H1 (cell line): Measurements from ENCODE around the gene CGREF1. TPM values are rescaled to one million over a fixed set of nuclear protein-coding genes. Genes with fewer than 3 reads are reported as not detected.

Experiments
- CTCF ChIA-PET: fragments of 300-600 bp; sonication (Branson Sonifier 250); formaldehyde crosslinking; loops from one replicate; lab custom pipeline; 2021; ENCODE audit not compliant: partially characterized antibody; lab: Charles Lee
- POLR2A ChIA-PET: fragments of 300-600 bp; sonication (Branson Sonifier 250); formaldehyde crosslinking; loops from one replicate; lab custom pipeline; 2021; ENCODE audit warnings: inconsistent platforms; ENCODE audit not compliant: partially characterized antibody; lab: Charles Lee
- DNase-seq, 2 experiments: peaks; one replicate each; pipeline versions ENCODE4 v3.0.0 to v3.0.0-alpha.2; 2010 to 2022; ENCODE audit warnings: low spot score in 2 of 2, low read depth in 1 of 2, mixed read lengths in 1 of 2
- FAIRE-seq: peaks from 2 replicates; lab custom pipeline; 2011; peaks lifted over from hg19 to GRCh38; lab: Jason Lieb, UNC
- H2AFZ ChIP-seq: 2 replicates; pipeline ENCODE4 v1.8.1; 2012; ENCODE audit warnings: low read length, inconsistent platforms
- H2AK5ac ChIP-seq: 2 replicates; pipeline ENCODE4 v1.6.1; 2013; ENCODE audit warnings: low read depth, low read length
- H2BK120ac ChIP-seq: replicated peaks from 2 replicates; pipeline ENCODE3; 2013; ENCODE audit warnings: low read depth, low read length, inconsistent platforms
- H2BK12ac ChIP-seq: 2 replicates; pipeline ENCODE4 v1.6.1; 2013; ENCODE audit warnings: low read depth, low read length
- H2BK15ac ChIP-seq: 2 replicates; pipeline ENCODE4 v1.6.1; 2013; ENCODE audit warnings: low read length
- H2BK20ac ChIP-seq: 2 replicates; pipeline ENCODE4 v1.6.1; 2013; ENCODE audit warnings: low read length
- H2BK5ac ChIP-seq: 2 replicates; pipeline ENCODE4 v1.6.1; 2013; ENCODE audit warnings: low read depth, low read length
- H3K14ac ChIP-seq: 2 replicates; pipeline ENCODE4 v1.6.1; 2013; ENCODE audit warnings: inconsistent platforms; ENCODE audit not compliant: insufficient read length
- H3K18ac ChIP-seq: 2 replicates; pipeline ENCODE4 v1.6.1; 2013; ENCODE audit warnings: low read length; ENCODE audit errors: extremely low read depth
- H3K23ac ChIP-seq: 2 replicates; pipeline ENCODE4 v1.6.1; 2013; ENCODE audit warnings: inconsistent platforms; ENCODE audit not compliant: insufficient read length
- H3K23me2 ChIP-seq: 2 replicates; pipeline ENCODE4 v1.6.1; 2013; ENCODE audit warnings: low read depth, low read length
- H3K27ac ChIP-seq: 2 replicates; pipeline ENCODE4 v1.6.1; 2011; ENCODE audit warnings: low read depth, low read length, inconsistent platforms
- H3K27me3 ChIP-seq, 4 experiments: replicated peaks in 1 of 4; 1 replicate in 1 of 4; 2 replicates in 3 of 4; pipeline versions ENCODE4 v1.6.1 to v1.8.1; 2011 to 2013; ENCODE audit warnings: low read length in 3 of 4, mild to moderate bottlenecking in 3 of 4, inconsistent platforms in 2 of 4, mixed read lengths in 2 of 4, moderate library complexity in 1 of 4; ENCODE audit not compliant: control insufficient read depth in 3 of 4, insufficient read depth in 3 of 4; ENCODE audit errors: extremely low read depth in 1 of 4
- H3K36me3 ChIP-seq, 4 experiments: 2 replicates each; pipeline versions ENCODE4 v1.6.1 to v1.8.1; 2011 to 2013; ENCODE audit warnings: mild to moderate bottlenecking in 4 of 4, low read length in 3 of 4, moderate library complexity in 2 of 4, control low read depth in 1 of 4, inconsistent platforms in 1 of 4; ENCODE audit not compliant: insufficient read depth in 4 of 4, control insufficient read depth in 2 of 4
- H3K4ac ChIP-seq: replicated peaks from 2 replicates; pipeline ENCODE3; 2013; ENCODE audit warnings: low read length, low read depth, mixed read lengths, inconsistent platforms; ENCODE audit not compliant: insufficient read length
- H3K4me1 ChIP-seq, 4 experiments: replicated peaks in 1 of 4; 1 replicate in 1 of 4; 2 replicates in 3 of 4; pipeline versions ENCODE4 v1.6.1 to v1.8.1; 2011 to 2013; ENCODE audit warnings: low read length in 3 of 4, inconsistent platforms in 2 of 4, mixed read lengths in 1 of 4; ENCODE audit not compliant: insufficient read depth in 4 of 4, control insufficient read depth in 3 of 4
- H3K4me2 ChIP-seq, 2 experiments: 2 replicates each; pipeline versions ENCODE4 v1.6.1 to v1.8.1; 2011 to 2013; ENCODE audit warnings: low read depth in 2 of 2, low read length in 2 of 2, control low read depth in 1 of 2, inconsistent platforms in 1 of 2, mild to moderate bottlenecking in 1 of 2; ENCODE audit not compliant: insufficient read depth in 1 of 2
- H3K4me3 ChIP-seq, 4 experiments: fragments of 200-600, 300-600 bp in 1 of 4; sonication (generic), shearing (Covaris generic), sonication (Bioruptor Twin) in 1 of 4; 2 replicates each; pipeline versions ENCODE4 v1.5.1 to v1.8.1; 2011 to 2016; ENCODE audit warnings: low read length in 4 of 4, low read depth in 3 of 4, control low read depth in 2 of 4, inconsistent platforms in 2 of 4, mild to moderate bottlenecking in 2 of 4, mixed read lengths in 1 of 4, moderate library complexity in 1 of 4; ENCODE audit not compliant: insufficient read depth in 2 of 4; ENCODE audit errors: extremely low read depth in 1 of 4
- H3K56ac ChIP-seq: replicated peaks from 2 replicates; pipeline ENCODE3; 2013; ENCODE audit warnings: low read depth, mild to moderate bottlenecking, mixed read lengths, low read length, inconsistent platforms; ENCODE audit not compliant: insufficient read length
- H3K79me1 ChIP-seq: 2 replicates; pipeline ENCODE4 v1.6.1; 2013; ENCODE audit warnings: low read depth, low read length, control low read depth
- H3K79me2 ChIP-seq, 2 experiments: 2 replicates each; pipeline versions ENCODE4 v1.6.1 to v1.8.1; 2012 to 2013; ENCODE audit warnings: low read length in 2 of 2, mild to moderate bottlenecking in 2 of 2, inconsistent platforms in 1 of 2; ENCODE audit not compliant: insufficient read depth in 2 of 2, control insufficient read depth in 1 of 2
- H3K9ac ChIP-seq, 4 experiments: replicated peaks in 1 of 4; 1 replicate in 1 of 4; 2 replicates in 3 of 4; pipeline versions ENCODE4 v1.6.1 to v1.8.1; 2011 to 2013; ENCODE audit warnings: low read depth in 3 of 4, low read length in 3 of 4, control low read depth in 2 of 4, mild to moderate bottlenecking in 2 of 4, moderate library complexity in 2 of 4, inconsistent platforms in 1 of 4; ENCODE audit errors: extremely low read depth in 1 of 4
- H3K9me3 ChIP-seq, 2 experiments: 2 replicates each; pipeline versions ENCODE4 v1.6.1 to v1.8.1; 2012 to 2013; ENCODE audit warnings: mild to moderate bottlenecking in 2 of 2, moderate library complexity in 2 of 2, control low read depth in 1 of 2, inconsistent platforms in 1 of 2, low read depth in 1 of 2, low read length in 1 of 2, mixed read lengths in 1 of 2; ENCODE audit not compliant: insufficient read depth in 2 of 2
- H4K20me1 ChIP-seq, 2 experiments: replicated peaks in 1 of 2; 2 replicates each; pipeline versions ENCODE3 to v1.8.1; 2011 to 2013; ENCODE audit warnings: inconsistent platforms in 2 of 2, low read length in 2 of 2, mild to moderate bottlenecking in 1 of 2; ENCODE audit not compliant: insufficient read depth in 2 of 2, control insufficient read depth in 1 of 2
- H4K5ac ChIP-seq: 2 replicates; pipeline ENCODE4 v1.6.1; 2013; ENCODE audit warnings: low read length, low read depth, mixed read lengths, inconsistent platforms; ENCODE audit not compliant: insufficient read length
- H4K8ac ChIP-seq: 2 replicates; pipeline ENCODE4 v1.8.0; 2013; ENCODE audit warnings: mild to moderate bottlenecking, moderate library complexity, low read length, inconsistent platforms; ENCODE audit not compliant: insufficient read depth; ENCODE audit errors: extremely low read depth
- H4K91ac ChIP-seq: replicated peaks from 2 replicates; pipeline ENCODE3; 2013; ENCODE audit warnings: low read length, mixed read lengths, inconsistent platforms; ENCODE audit not compliant: insufficient read length
- BCL11A ChIP-seq, 2 experiments: IDR thresholded peaks; one replicate each; pipeline ENCODE4 v1.6.1; 2011; ENCODE audit warnings: low read depth in 2 of 2, low read length in 2 of 2, mild to moderate bottlenecking in 2 of 2
- BRCA1 ChIP-seq: IDR thresholded peaks from 2 replicates; pipeline ENCODE4 v1.6.1; 2012; ENCODE audit warnings: low read depth, low read length, improper control_type of control experiment
- CTBP2 ChIP-seq: IDR thresholded peaks from 2 replicates; pipeline ENCODE4 v1.7.0; 2011; ENCODE audit warnings: borderline replicate concordance, mild to moderate bottlenecking, moderate library complexity, mixed read lengths, low read length; ENCODE audit not compliant: insufficient read depth, insufficient read length
- GABPA ChIP-seq: IDR thresholded peaks from 2 replicates; pipeline ENCODE4 v1.6.1; 2011; ENCODE audit warnings: mild to moderate bottlenecking, low read length, moderate library complexity, borderline replicate concordance; ENCODE audit not compliant: insufficient read depth
- HDAC2 ChIP-seq, 2 experiments: fragments of 300-600 bp in 1 of 2; sonication (generic) in 1 of 2; IDR thresholded peaks; 2 replicates each; pipeline ENCODE4 v1.6.1; 2011 to 2012; ENCODE audit warnings: low read depth in 2 of 2, low read length in 2 of 2, mild to moderate bottlenecking in 2 of 2, moderate library complexity in 2 of 2, borderline replicate concordance in 1 of 2, inconsistent platforms in 1 of 2
- KDM5A ChIP-seq: fragments of 200-600 bp; IDR thresholded peaks from 2 replicates; pipeline ENCODE4 v1.7.1; 2012; ENCODE audit warnings: mild to moderate bottlenecking, low read length, inconsistent platforms, mixed read lengths
- NANOG ChIP-seq: IDR thresholded peaks from 2 replicates; pipeline ENCODE4 v1.6.1; 2011; ENCODE audit warnings: low read length, low read depth, mild to moderate bottlenecking, inconsistent platforms; ENCODE audit not compliant: insufficient read depth, poor library complexity, severe bottlenecking
- PHF8 ChIP-seq: fragments of 200-600 bp; sonication (generic); conservative IDR thresholded peaks from 2 replicates; pipeline ENCODE4 v1.7.1; 2012; ENCODE audit warnings: low read depth, mild to moderate bottlenecking, inconsistent platforms, low read length, moderate library complexity
- POLR2A ChIP-seq, 2 experiments: IDR thresholded peaks; 1 replicate in 1 of 2; 2 replicates in 1 of 2; pipeline ENCODE4 v1.6.1; 2011; ENCODE audit warnings: low read depth in 2 of 2, low read length in 2 of 2, mild to moderate bottlenecking in 2 of 2; ENCODE audit errors: control extremely low read depth in 1 of 2
- RFX5 ChIP-seq: IDR thresholded peaks from 2 replicates; pipeline ENCODE4 v1.6.1; 2011; ENCODE audit warnings: low read depth, low read length, improper control_type of control experiment, borderline replicate concordance
- SP4 ChIP-seq: IDR thresholded peaks from 2 replicates; pipeline ENCODE4 v1.6.1; 2012; ENCODE audit warnings: low read length, inconsistent platforms
- WGBS, 2 experiments: shearing (Covaris generic) in 1 of 2; methylation state at CpG; one replicate each; pipeline versions ENCODE4 v1.1.6 to v1.1.7; 2013 to 2015; ENCODE audit warnings: low lambda C conversion rate in 2 of 2, mixed read lengths in 2 of 2, inconsistent platforms in 1 of 2, low coverage in 1 of 2, missing lambda C conversion rate in 1 of 2; ENCODE audit not compliant: insufficient replicate concordance in 2 of 2, insufficient coverage in 1 of 2, insufficient read length in 1 of 2; ENCODE audit errors: extremely low coverage in 1 of 2, missing lambda C conversion rate in 1 of 2; 5-methylcytosine and 5-hydroxymethylcytosine counted together
- polyA plus RNA-seq, 7 experiments: library from polyadenylated mRNA; depleted of rRNA in 3 of 7; stranded (reverse) in 5 of 7; unstranded in 2 of 7; fragments of >200 nt in 5 of 7; fragments of 200-250 nt in 2 of 7; gene quantifications; 1 replicate in 5 of 7; 2 replicates in 1 of 7; 4 replicates in 1 of 7; pipeline versions ENCODE4 v1.2.1 to v1.2.3, GENCODE V29; 2011 to 2013; ENCODE audit warnings: missing spikeins in 2 of 7, mixed read lengths in 2 of 7
- total RNA-seq: library from RNA; stranded (reverse); fragmentation: NEBNext Ultra II Directional; extraction: Animal tissue kit (Norgen Biotek cat#: 25700); gene quantifications from 2 replicates; pipeline ENCODE4 v1.2.1, GENCODE V29; 2021
- TF ChIP-seq, protein P1 (sequence below): IDR thresholded peaks from 2 replicates; pipeline ENCODE4 v1.6.1; 2012; ENCODE audit warnings: inconsistent platforms

CGREF1 gene
- total and polyA plus RNA-seq, 2 of the 8 experiments (the other 6 are each of a cell fraction or from before 2014, with no cell fraction given): 2.5 to 3.4 TPM

DNA sequence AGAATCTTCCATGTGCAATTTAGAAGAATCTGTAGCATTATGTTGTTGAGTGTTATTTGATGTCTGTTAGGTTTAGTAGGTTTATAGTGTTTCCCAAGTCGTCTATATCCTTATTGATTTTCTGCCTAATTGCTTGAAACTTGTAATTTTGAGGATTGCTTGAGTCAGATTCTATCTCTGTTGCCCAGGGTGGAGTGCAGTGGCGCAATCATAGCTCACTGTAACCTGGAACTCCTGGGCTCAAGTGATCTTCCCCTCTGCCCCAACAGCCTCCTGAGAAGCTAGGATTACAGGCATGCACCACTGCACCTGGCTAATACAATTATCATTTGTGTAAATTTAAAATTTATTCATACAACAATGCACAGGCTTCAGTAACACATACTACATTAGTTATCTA lies 26.8 kb upstream of the CGREF1 start:
- Histone ChIP-seq H3K4me3 (no peak overlapping the region), H3K36me3 (no peaks in the 10 kb centered on the region), H3K79me2 (no peaks in the 10 kb centered on the region), H2AFZ (no peak overlapping the region), H2AK5ac (no peak overlapping the region), H2BK15ac (no peak overlapping the region), H3K4ac (no peak overlapping the region), H4K20me1 (no peaks in the 10 kb centered on the region), H4K91ac (no peak overlapping the region), H3K14ac (no peak overlapping the region), H3K27ac (no peak overlapping the region), H3K18ac (no peak overlapping the region), H3K4me2 (no peak overlapping the region), H3K4me1 (no peaks in the 10 kb centered on the region; a peak in 1 of 7 replicates), H3K79me1 (no peaks in the 10 kb centered on the region), H4K5ac (no peak overlapping the region), H2BK5ac (no peak overlapping the region), H3K27me3 (no peaks in the 10 kb centered on the region), H3K23ac (no peak overlapping the region), H2BK120ac (no peak overlapping the region), H3K9me3 (no peaks in the 10 kb centered on the region), H2BK20ac (no peak overlapping the region), H3K23me2 (no peaks in the 10 kb centered on the region), H4K8ac (no peak overlapping the region), H2BK12ac (no peak overlapping the region), H3K9ac (no peak overlapping the region), H3K56ac (no peak overlapping the region)
- no peak for FAIRE-seq
- POLR2A ChIA-PET: interaction anchor here (0.8 to 1.1 kb wide), 2 partner anchors 9 to 19 kb away, joined by 4 to 5 read pairs; no protein-coding TSS in a partner anchor
- CTCF ChIA-PET: interaction anchor here (1.4 to 1.7 kb wide), 3 partner anchors 12 to 46 kb away, joined by 3 to 6 read pairs (median 6); no protein-coding TSS in a partner anchor
- DNase-seq: no peak
- WGBS, 2 experiments: 82% methylated on average over 2 of the region's 2 CpGs; no CpG with 5 or more reads in 1 of the 2 experiments
- TF ChIP-seq BRCA1 (no peak), GABPA (no peak), HDAC2 (IDR thresholded peaks at IDR 0.05; ENCODE audit: borderline replicate concordance in 1 of 2, low read depth in 2 of 2, low read length in 2 of 2) (no peak), BCL11A (IDR thresholded peaks at IDR 0.05; ENCODE audit: low read depth in 2 of 2, low read length in 2 of 2) (no peak), CTBP2 (no peak), RFX5 (no peak), SP4 (no peak), NANOG (no peak), POLR2A (IDR thresholded peaks at IDR 0.05; ENCODE audit: control extremely low read depth in 1 of 2, low read depth in 2 of 2, low read length in 2 of 2) (no peak), KDM5A (no peak), PHF8 (no peak)
- TF ChIP-seq, protein P1, sequence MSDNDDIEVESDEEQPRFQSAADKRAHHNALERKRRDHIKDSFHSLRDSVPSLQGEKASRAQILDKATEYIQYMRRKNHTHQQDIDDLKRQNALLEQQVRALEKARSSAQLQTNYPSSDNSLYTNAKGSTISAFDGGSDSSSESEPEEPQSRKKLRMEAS: no peak
